PC-3 (cell line): ENCODE data around the gene FEM1C.

ENCODE experiments used
- EZH2 ChIP-seq: fragments of 300-600 bp; sonication (generic); IDR thresholded peaks from one replicate; pipeline ENCODE4 v1.6.1; 2017; ENCODE audit warnings: antibody characterized with exemption, mild to moderate bottlenecking, low read length; ENCODE audit not compliant: unreplicated experiment
- EZH2phosphoT487 ChIP-seq: fragments of 300-600 bp; sonication (generic); IDR thresholded peaks from 2 replicates; pipeline ENCODE4 v1.6.1; 2018; ENCODE audit warnings: mild to moderate bottlenecking, antibody characterized with exemption, low read length, borderline replicate concordance
- TF ChIP-seq, protein P1 (sequence below): fragments of 300-600 bp; sonication (generic); conservative IDR thresholded peaks from 2 replicates; pipeline ENCODE4 v1.5.1; 2017; ENCODE audit warnings: antibody characterized with exemption, low read depth, mild to moderate bottlenecking, low read length

DNA sequence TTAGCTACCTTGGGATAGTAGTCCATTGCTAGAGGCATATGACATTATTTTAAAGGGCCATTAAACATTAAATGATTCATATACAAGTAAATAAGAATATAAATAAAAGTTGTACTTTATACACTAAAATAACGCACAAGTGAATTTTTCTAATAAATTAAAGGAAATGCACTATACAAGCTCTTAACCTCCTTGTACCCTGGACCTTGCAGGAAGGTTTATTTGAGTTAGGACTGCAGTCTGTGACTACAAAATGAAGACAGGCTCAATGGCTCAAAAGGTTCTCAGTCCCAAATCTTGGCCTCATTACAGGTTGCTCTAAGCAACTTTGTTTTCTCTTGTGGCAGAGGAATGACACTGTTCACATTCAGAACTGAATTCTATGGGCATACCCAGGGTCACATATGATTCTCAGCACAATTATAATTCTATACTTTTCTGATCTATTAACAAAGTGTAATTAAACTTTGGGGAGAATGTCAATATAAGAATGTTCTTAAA is 34.4 kb downstream of the FEM1C start:
- TF ChIP-seq, protein P1, sequence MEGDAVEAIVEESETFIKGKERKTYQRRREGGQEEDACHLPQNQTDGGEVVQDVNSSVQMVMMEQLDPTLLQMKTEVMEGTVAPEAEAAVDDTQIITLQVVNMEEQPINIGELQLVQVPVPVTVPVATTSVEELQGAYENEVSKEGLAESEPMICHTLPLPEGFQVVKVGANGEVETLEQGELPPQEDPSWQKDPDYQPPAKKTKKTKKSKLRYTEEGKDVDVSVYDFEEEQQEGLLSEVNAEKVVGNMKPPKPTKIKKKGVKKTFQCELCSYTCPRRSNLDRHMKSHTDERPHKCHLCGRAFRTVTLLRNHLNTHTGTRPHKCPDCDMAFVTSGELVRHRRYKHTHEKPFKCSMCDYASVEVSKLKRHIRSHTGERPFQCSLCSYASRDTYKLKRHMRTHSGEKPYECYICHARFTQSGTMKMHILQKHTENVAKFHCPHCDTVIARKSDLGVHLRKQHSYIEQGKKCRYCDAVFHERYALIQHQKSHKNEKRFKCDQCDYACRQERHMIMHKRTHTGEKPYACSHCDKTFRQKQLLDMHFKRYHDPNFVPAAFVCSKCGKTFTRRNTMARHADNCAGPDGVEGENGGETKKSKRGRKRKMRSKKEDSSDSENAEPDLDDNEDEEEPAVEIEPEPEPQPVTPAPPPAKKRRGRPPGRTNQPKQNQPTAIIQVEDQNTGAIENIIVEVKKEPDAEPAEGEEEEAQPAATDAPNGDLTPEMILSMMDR, result no peak
- TF ChIP-seq EZH2, result no peak
- TF ChIP-seq EZH2phosphoT487, result no peak
